Ascending aorta (tissue), 2 donors: ENCODE measurements around the gene ACADL. TPM values are rescaled to one million over a fixed set of nuclear protein-coding genes. Genes with fewer than 3 reads are reported as not detected.

Experiments used
- DNase-seq, 2 donors: peaks; one replicate each; pipeline ENCODE4 v3.0.0-alpha.2; 2019; ENCODE audit warnings: low spot score in 2 of 2
- H3K27ac ChIP-seq, 2 donors: fragments of 200-600 bp; sonication (generic); one replicate each; pipeline ENCODE4 v1.5.1; 2016 to 2017; ENCODE audit warnings: mild to moderate bottlenecking in 1 of 2
- H3K27me3 ChIP-seq: fragments of 200-600 bp; sonication (generic); one replicate; pipeline ENCODE4 v1.5.1; 2017
- H3K36me3 ChIP-seq, 2 donors: fragments of 200-600 bp; sonication (generic); one replicate each; pipeline ENCODE4 v1.5.1; 2016
- H3K4me1 ChIP-seq, 2 donors: fragments of 200-600 bp; sonication (generic); one replicate each; pipeline ENCODE4 v1.5.1; 2016 to 2017; ENCODE audit warnings: mild to moderate bottlenecking in 1 of 2
- H3K4me3 ChIP-seq, 2 donors: fragments of 200-600 bp; sonication (generic); one replicate each; pipeline ENCODE4 v1.5.1; 2016 to 2017; ENCODE audit warnings: mild to moderate bottlenecking in 1 of 2
- H3K9me3 ChIP-seq, 2 donors: fragments of 200-600 bp; sonication (generic); one replicate each; pipeline ENCODE4 v1.5.1; 2016
- intact Hi-C: fragments of 100-400 bp; cut with DNase I; formaldehyde crosslinking; loops from one replicate; pipeline ENCODE4 v1.15.1; 2023
- total RNA-seq: library from RNA; depleted of rRNA; stranded (reverse); fragments of >200 nt; gene quantifications from one replicate; pipeline ENCODE4 v1.1.0, GENCODE V29; 2016
- TF ChIP-seq, protein P1 (sequence below), 3 experiments: fragments of 200-600 bp in 2 of 3; fragments of 450-650 bp in 1 of 3; sonication (generic) in 2 of 3; IDR thresholded peaks; one replicate each; pipeline ENCODE4 v1.5.1; 2016 to 2019; ENCODE audit warnings: antibody characterized with exemption in 3 of 3, mild to moderate bottlenecking in 1 of 3, moderate library complexity in 1 of 3

The ACADL gene
- total RNA-seq, 1 donor from 2014 or later = 18.5 TPM

DNA sequence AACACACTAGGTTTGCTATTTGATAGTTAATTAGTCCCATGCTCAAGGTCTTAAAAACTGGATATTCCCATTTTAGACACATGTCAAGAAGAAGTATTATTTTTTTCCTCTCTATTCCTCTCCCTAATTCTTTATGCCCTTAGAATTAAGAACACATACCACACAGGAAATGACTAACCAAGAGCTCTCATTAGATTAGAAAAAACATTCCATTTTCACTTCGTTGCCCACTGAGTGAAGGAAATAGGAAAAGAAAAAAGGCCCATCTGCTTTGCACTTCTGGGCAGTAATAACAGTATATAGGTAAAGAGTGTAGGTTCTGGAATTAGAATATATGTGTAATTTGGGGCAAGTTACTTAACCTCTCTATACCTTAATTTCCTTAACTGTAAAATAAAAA is 26.9 kb downstream of the ACADL start:
- H3K36me3 ChIP-seq = peaks cover 13 to 38% of the 10 kb centered on the region in 2 donors
- intact Hi-C loops = loop anchor here (2.0 kb wide), 1 partner anchor 126 kb away; no protein-coding TSS in a partner anchor
- TF ChIP-seq, protein P1, sequence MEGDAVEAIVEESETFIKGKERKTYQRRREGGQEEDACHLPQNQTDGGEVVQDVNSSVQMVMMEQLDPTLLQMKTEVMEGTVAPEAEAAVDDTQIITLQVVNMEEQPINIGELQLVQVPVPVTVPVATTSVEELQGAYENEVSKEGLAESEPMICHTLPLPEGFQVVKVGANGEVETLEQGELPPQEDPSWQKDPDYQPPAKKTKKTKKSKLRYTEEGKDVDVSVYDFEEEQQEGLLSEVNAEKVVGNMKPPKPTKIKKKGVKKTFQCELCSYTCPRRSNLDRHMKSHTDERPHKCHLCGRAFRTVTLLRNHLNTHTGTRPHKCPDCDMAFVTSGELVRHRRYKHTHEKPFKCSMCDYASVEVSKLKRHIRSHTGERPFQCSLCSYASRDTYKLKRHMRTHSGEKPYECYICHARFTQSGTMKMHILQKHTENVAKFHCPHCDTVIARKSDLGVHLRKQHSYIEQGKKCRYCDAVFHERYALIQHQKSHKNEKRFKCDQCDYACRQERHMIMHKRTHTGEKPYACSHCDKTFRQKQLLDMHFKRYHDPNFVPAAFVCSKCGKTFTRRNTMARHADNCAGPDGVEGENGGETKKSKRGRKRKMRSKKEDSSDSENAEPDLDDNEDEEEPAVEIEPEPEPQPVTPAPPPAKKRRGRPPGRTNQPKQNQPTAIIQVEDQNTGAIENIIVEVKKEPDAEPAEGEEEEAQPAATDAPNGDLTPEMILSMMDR (IDR thresholded peaks at IDR 0.05) = no peak

GRCh38 chr2:210197720-210198119 is 27.5 kb downstream of the ACADL start:
- H3K4me3 ChIP-seq = no peak overlapping the region
- H3K27ac ChIP-seq = no peak overlapping the region
- intact Hi-C loops = loop anchor here (1.0 to 2.0 kb wide), 2 partner anchors 125 to 220 kb away; no protein-coding TSS in a partner anchor
- H3K27me3 ChIP-seq = no peaks in the 10 kb centered on the region
- H3K9me3 ChIP-seq = no peaks in the 10 kb centered on the region
- DNase-seq = no peak
- no peaks in the 10 kb centered on the region for H3K4me1 ChIP-seq
- TF ChIP-seq, protein P1 (IDR thresholded peaks at IDR 0.05) = no peak
- H3K36me3 ChIP-seq = peaks cover 13 to 33% of the 10 kb centered on the region in 2 donors

More for the DNA sequence above, 26.9 kb downstream of the ACADL start:
- Histone ChIP-seq H3K27me3 (no peaks in the 10 kb centered on the region), H3K9me3 (no peaks in the 10 kb centered on the region), H3K4me1 (no peaks in the 10 kb centered on the region), H3K27ac (no peak overlapping the region), H3K4me3 (no peak overlapping the region)
- no peak for DNase-seq

GRCh38 chr2:210195101-210195852 is 30.0 kb downstream of the ACADL start:
- TF ChIP-seq, protein P1 (IDR thresholded peaks at IDR 0.05) = peak; percentile 39 to 61 (median 49)
- Histone ChIP-seq H3K9me3 (no peaks in the 10 kb centered on the region), H3K36me3 (peaks cover 14 to 31% of the 10 kb centered on the region in 2 donors), H3K27ac (no peak overlapping the region), H3K4me3 (peak overlapping the region in 1 of 2 donors; percentile 28), H3K4me1 (no peaks in the 10 kb centered on the region), H3K27me3 (no peaks in the 10 kb centered on the region)
- intact Hi-C loops = no loop called here
- no peak for DNase-seq

- Histone ChIP-seq H3K27ac (no peak overlapping the region), H3K4me3 (no peak overlapping the region), H3K4me1 (no peaks in the 10 kb centered on the region), H3K36me3 (peaks cover 19 to 58% of the 10 kb centered on the region in 2 donors), H3K9me3 (peaks cover 3 to 9% of the 10 kb centered on the region in 2 donors), H3K27me3 (no peaks in the 10 kb centered on the region)
- DNase-seq = no peak
- intact Hi-C loops = no loop called here
- TF ChIP-seq, protein P1 (IDR thresholded peaks at IDR 0.05) = no peak
These were observed 34.9 kb downstream of the ACADL start for GRCh38 chr2:210190345-210190744.

- no peak overlapping the region for H3K27ac ChIP-seq
- no peaks in the 10 kb centered on the region for H3K27me3 ChIP-seq
- no peaks in the 10 kb centered on the region for H3K4me1 ChIP-seq
- no peak for DNase-seq
- no peak overlapping the region for H3K4me3 ChIP-seq
- TF ChIP-seq, protein P1 (IDR thresholded peaks at IDR 0.05) = no peak
- H3K36me3 ChIP-seq = peaks cover 19 to 64% of the 10 kb centered on the region in 2 donors
- intact Hi-C loops = no loop called here
- peaks cover 3 to 15% of the 10 kb centered on the region in 2 donors for H3K9me3 ChIP-seq
These were observed 35.7 kb downstream of the ACADL start for GRCh38 chr2:210189452-210190138.
